Measurements from ENCODE around the gene GNAS-AS1. TPM values are rescaled to one million over a fixed set of nuclear protein-coding genes. Genes with fewer than 3 reads are reported as not detected.
"Not testable (repeated sequence)": the region's sequence is repeated elsewhere in the genome, so short reads cannot be mapped to it uniquely, and the experiment has no call there.

The GNAS-AS1 gene
- total RNA-seq, 1 donor from 2014 or later = 1.5 TPM

DNA sequence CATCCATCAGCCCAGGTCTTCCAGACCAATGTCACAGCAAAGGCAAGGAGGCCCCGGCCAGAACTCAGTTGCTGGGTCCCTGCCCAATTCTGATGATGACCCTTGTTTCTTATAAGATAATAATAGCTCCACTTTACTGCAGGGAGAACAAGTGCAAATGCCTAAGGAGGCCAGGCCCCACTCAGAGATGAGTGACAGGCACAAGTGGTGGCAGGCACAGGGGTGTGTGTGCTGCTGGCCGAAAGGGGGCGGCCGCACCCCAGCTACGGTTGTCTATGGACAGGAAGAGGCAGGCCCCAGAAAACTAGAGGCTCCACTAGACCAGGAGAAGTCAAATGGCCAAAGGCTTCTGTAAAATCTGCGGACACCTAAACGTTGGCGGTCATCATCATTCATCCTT is 28.6 kb downstream of the GNAS-AS1 start:
- intact Hi-C loops (cut with DNase I) = no loop called here
- no peak for DNase-seq (ENCODE audit: low spot score)
- ATAC-seq = no peak

DNA sequence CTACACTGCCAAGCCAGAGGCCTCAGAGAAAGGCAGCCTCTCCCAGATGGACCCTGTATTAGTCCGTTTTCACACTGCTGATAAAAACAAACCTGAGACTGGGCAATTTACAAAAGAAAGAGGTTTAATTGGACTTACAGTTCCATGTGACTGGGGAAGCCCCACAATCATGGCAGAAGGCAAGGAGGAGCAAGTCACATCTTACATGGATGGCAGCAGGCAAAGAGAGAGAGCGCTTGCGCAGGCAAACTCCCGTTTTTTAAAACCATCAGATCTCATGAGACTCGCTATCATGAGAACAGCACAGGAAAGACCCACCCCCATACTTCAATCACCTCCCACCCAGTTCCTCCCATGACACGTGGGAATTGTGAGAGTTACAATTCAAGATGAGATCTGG is 30.2 kb downstream of the GNAS-AS1 start:
- DNase-seq (ENCODE audit: low spot score); intact Hi-C loops (cut with DNase I); ATAC-seq: not testable (repeated sequence)

DNA sequence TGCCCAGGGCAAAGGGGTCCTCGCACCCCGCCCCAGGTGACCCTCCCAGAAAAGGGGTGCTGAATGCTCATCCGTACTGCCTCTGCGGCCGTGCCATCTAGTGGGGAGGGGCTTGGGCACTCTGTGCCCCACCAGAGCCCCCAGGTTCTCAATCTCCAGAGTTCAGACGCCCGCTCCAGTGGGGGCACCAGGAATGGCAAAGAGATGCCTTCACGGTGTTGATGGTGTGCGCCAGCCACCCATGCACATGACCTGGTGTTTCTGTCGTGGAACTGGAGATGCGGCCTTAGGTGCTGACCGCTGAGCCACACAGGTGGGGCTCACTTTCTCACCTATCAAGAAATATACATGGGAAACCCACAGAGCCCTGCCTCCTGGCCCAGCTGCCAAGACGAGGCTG is 30.8 kb downstream of the GNAS-AS1 start:
- ATAC-seq = no peak
- intact Hi-C loops (cut with DNase I) = no loop called here
- DNase-seq (ENCODE audit: low spot score) = no peak

DNA sequence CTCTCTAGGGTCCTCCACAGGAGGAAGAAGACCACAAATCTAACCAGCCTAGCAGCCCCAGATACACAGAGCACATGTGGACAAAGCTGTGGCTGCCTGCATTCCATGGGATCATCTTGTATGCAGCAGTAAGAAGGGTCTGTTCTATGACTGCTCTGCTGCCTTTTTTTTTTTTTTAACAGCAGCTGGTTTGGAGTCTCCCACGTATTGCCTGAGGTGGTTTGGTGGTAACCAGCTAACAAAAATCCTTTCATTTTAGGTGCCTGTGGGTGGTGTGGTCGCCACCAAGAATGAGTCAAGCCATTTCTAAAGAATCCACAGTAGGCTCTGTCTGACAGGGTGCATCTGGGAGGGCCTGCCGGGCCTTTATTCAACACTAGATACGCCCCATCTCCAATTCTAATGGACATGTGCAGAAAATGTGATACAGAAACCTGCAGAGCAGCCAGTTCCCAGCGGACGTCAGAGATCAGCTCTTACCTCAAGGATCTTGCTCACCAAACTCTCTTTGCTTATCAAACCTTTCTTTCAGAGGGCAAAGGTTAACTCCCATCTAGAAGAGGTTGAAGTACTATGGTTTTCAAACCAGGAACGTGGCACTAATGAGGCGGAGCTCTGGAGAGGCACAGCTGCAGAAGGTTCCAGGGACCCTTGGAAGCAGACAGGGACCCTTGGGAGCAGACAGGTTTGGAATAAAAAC is 32.0 kb downstream of the GNAS-AS1 start:
- no peak for ATAC-seq

DNA sequence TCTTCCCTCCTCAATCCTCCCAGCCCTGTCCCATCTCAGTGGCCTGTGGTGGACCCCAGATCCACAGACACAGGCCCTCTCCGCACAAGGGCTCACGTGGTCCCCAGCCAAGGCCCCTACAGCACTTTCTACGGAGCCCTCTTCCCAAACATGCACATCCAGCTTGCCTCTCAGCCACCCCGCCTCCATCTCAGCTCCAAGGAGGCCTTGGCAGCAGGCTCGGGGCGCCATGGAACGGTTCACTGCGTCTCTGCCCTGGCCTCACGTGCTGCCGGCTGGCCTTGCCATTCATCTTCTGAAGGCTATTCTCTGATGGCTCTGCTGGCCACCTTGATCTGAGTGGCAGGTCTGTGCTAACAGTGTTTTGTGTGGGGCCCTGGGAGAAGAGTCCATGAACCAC is 33.0 kb downstream of the GNAS-AS1 start:
- DNase-seq (ENCODE audit: low spot score) (no peak), ATAC-seq (no peak)
- intact Hi-C loops (cut with DNase I) = no loop called here

More for the DNA sequence above, 32.0 kb downstream of the GNAS-AS1 start:
- no peak for DNase-seq (ENCODE audit: low spot score)
- intact Hi-C loops (cut with DNase I) = no loop called here

DNA sequence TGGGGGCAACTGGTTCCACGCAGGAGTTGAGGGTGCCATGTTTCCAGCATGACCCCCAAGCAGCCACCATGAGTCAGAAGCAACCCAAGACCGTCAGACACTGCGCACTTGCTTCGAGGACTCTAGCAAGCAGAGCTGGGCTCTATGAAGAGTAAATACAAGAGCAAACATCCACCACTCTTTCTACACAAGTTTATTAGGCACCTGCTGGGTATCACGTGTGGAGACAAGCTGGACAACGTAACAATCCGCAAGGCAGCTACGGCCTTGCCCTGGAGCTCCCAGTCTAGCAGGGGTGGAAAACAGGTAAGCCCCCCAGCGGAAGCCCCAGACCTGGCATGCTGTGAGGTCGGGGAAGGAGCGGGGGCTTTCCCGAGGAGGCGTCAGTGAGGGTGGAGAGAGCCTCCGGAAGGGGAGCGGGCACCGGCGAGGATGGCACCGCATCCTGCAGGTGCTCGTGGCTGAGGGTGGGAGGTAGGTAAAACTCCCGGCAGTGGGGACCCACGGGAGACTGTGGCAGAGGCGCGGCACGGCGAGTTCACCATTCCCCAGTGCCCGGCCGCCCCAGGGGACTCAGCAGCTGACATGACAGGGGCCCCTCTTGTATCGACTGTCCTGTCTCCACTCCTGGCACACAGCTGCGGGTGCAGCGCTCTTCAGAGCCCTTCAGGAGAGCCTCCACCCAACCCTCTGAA is 33.6 kb downstream of the GNAS-AS1 start:
- ATAC-seq (no peak), DNase-seq (ENCODE audit: low spot score) (no peak)
- intact Hi-C loops (cut with DNase I) = no loop called here

DNA sequence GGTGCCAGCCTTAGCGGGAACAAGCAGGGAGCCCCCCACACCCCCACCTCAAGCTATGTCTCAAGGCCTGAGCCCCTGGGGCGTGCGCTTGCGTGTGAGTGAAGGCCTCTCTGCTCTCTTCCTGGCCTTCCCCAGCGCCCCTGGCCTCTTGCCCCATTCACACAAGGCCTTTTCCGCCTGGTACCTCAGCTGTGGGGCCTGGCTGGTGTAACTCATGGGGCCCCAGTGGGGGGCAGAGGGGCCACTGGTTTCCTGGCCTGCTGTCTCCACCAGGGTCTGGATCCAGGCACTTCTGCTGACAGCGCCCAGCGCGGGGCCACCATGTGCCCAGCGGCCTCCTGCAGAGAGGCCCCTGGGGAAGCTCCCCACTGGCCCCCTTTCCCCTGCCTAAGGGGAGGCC is 34.7 kb downstream of the GNAS-AS1 start:
- intact Hi-C loops (cut with DNase I) = no loop called here

DNA sequence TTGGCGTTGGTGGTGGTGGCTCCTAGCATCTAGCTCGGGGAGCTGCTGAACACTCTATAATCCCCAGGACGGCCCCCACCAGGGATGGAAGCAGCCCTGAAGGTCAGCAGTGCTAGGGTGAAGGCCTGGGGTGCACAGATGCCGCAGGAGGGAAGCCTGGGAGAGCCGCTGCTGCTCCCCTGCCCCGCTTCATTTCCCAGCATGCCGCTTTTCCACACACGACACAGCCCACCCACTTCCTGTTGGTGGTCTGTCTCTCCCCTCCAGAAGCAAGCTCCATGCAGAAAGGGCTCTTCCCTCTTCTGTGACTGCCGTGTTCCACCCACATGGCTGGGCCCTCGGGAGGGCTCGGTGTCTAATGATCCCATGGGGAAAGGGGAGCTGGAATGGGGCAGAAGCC is 35.3 kb downstream of the GNAS-AS1 start:
- intact Hi-C loops (cut with DNase I) = no loop called here
- ATAC-seq (no peak), DNase-seq (ENCODE audit: low spot score) (no peak)

More for the DNA sequence above, 34.7 kb downstream of the GNAS-AS1 start:
- ATAC-seq = no peak
- no peak for DNase-seq (ENCODE audit: low spot score)

DNA sequence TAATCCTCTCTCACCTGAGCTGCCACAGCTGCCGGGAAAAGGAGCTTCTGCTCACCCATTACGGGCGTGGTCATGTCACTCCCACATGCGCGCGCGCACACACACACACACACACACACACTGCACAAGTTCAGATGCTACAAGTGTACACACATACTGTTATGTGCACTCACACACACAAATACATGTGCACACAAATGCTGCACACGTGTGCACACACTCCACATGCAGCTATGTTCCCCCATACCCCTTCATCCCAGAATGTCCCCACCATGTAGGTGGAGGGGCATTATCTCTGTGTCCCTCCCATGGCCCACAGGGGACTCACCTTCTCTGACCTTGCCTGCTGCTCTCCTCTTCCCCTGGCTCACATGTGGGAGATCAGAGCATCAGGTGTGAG is 37.3 kb downstream of the GNAS-AS1 start:
- intact Hi-C loops (cut with DNase I) = no loop called here
- no peak for DNase-seq (ENCODE audit: low spot score)
- no peak for ATAC-seq

DNA sequence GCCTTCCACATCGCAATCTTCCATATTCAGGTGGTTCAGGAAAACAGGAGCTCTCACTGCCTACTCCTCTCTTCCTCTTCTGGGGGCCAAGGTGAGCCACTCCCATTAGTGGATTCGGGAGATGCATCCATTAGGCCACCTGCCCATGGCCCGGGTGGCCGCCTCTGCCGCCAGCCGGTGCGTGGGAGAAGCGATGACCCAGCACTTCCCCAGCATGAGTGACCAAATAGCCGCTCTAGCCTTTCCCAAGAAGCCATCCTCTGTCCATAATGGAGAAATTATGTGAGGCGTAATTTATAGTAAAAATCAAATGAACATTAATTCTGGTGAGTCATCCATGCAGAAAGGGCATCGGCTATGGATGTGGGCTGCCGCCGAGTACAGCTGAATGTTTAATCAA is 39.4 kb downstream of the GNAS-AS1 start:
- DNase-seq (ENCODE audit: low spot score) (no peak), ATAC-seq (no peak)
- intact Hi-C loops (cut with DNase I) = no loop called here

DNA sequence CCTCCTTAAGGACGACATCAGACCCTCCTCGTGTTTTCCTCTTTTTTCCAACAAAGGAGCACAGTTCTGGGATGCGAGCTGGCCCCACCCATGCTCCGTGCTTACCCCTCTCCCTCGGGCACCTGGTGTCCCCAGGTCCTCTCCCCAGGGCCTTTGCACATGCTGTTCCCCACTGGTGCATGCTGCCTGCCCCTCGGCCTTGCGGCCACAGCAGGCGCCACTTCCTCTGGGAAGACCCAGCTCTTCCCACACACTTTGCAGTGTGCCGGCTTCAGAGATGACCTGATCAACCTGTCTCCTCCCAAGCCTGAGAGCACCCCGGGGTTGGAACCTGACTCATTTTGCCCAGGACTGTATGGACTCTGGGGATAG is 39.8 kb downstream of the GNAS-AS1 start:
- intact Hi-C loops (cut with DNase I) = no loop called here
- ATAC-seq (no peak), DNase-seq (ENCODE audit: low spot score) (no peak)

DNA sequence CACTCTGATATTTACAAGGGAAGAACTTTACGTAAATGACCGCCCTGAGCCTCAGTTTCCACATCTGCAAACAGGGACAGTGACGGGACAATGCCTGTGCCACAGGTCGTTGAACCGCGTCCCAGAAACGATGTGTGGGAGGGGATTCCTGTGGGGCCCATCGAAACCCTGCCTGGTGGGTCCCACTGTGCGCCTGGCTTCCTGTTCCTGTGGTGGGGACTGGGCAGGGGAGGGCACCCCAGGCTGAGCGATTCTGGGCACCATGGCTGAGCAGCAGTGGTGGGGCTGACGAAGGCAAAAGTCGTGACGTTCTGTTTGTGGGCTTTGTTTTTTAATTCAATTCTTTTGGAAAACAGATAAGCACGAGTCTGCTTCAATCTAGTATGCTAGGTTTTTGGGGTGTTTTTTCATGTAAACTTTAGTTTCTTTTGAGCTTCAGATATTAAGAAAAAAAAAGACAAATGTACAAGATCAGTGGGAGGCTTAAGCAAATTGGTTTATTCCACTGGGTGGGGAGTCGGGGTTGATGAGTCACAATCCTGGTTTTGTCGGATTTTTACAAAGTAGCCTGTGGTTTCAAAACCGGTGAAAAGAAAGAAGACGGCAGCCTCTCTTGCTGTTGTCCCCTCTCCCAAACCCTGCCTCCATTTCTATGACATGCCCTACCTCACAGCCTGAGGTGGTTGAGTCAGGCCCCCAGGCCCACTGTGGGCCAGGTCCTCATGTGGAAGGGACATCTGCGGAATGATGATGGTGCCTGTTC is 40.4 kb downstream of the GNAS-AS1 start:
- intact Hi-C loops (cut with DNase I) = no loop called here
- DNase-seq (ENCODE audit: low spot score) (no peak), ATAC-seq (no peak)

DNA sequence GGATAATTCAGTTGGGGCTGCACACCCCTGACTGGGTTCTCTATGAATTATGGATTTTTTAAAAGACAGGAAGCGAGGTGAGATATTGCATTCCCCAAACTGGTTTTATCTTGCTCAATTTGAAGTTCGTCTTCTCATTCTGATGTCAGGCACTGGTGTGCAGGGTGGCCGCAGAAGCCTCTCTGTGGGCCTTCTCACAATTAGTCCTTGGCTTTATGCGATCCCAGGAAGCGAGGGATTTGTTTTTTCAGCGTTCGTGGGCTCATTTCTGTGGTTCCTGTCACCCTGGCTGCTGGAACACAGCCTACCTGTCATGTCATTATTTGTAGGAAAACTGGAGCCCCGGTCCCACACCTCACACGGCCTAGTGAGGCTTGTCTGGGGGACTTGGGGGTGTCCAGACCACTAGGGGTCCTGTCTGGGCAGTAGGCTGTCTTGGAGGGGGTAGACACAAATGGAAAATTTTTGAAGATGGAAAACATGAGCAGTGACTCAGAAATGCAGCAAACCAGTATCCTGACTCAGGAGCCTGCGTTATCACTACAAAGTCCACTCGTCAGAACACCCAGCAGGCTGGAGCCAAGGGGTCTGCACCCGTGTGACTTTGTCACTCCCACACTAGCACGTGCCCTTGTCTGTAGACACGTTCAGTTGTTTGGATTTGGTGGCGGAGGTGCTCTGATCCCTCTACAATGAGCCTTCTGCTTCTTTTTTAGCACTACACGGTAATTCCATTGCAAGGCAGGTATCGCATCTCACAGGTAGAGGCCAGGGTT is 42.2 kb downstream of the GNAS-AS1 start:
- no peak for DNase-seq (ENCODE audit: low spot score)

DNA sequence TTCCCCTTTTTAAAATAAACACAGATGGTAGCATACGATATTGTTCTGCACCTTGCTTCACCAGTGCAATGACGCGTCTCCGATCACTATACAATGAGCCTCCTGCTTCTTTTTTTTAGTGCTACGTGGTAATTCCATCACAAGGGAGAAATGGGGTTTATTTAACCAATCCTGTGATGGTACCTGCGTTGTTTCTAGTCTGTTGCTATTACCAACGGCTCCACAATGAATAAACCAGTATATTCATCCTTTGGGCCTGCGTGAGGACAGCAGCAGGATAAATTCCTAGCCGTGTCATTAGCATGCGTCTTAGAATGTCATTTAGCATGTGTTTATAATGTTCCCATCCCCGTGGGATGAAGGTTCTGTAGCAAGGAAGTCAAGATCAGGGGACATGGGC is 42.9 kb downstream of the GNAS-AS1 start:
- DNase-seq (ENCODE audit: low spot score) = no peak
- ATAC-seq = no peak
- intact Hi-C loops (cut with DNase I) = no loop called here

More for the DNA sequence above, 42.2 kb downstream of the GNAS-AS1 start:
- intact Hi-C loops (cut with DNase I) = no loop called here
- no peak for ATAC-seq

DNA sequence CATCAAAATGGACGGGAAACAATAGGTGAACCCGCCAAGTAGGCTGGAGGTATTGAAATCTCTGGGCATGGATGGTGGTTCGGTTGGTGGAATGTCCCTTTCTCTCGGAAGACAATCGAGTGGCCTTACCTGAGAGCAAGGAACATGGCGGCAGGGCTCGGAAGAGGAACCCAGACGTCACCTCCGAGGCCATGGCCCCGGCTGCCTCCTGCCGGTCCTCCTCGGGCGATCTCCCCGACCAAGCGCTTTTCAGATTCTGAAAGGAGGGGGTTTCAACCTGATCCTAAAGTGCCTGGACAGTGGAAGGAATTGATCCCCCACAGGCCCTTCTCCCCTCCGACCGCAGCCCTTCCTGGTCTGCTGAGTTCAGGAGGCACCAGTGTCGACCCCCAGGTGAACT is 47.2 kb downstream of the GNAS-AS1 start:
- intact Hi-C loops (cut with DNase I) = no loop called here
- DNase-seq (ENCODE audit: low spot score) (no peak), ATAC-seq (no peak)

DNA sequence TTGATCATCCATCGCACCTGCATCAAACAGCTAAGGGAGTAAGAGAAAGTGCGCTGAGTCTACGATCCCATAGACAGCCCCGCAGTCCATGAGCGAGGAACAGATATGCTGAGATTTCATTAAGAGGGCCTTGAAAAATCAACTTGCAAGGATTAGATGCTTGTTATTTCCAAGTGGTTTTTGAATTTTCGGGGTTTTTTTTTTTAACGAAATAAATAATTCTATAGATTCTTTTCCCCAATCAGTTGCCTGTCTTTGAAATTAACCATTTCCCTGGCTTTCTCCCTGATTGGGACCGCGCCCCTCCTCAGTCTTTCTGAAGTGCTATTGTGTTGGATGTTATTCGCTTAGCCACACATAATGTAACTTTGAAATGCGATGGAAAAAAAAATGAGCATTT is 48.6 kb downstream of the GNAS-AS1 start:
- intact Hi-C loops (cut with DNase I) = no loop called here
- ATAC-seq (no peak), DNase-seq (ENCODE audit: low spot score) (no peak)

DNA sequence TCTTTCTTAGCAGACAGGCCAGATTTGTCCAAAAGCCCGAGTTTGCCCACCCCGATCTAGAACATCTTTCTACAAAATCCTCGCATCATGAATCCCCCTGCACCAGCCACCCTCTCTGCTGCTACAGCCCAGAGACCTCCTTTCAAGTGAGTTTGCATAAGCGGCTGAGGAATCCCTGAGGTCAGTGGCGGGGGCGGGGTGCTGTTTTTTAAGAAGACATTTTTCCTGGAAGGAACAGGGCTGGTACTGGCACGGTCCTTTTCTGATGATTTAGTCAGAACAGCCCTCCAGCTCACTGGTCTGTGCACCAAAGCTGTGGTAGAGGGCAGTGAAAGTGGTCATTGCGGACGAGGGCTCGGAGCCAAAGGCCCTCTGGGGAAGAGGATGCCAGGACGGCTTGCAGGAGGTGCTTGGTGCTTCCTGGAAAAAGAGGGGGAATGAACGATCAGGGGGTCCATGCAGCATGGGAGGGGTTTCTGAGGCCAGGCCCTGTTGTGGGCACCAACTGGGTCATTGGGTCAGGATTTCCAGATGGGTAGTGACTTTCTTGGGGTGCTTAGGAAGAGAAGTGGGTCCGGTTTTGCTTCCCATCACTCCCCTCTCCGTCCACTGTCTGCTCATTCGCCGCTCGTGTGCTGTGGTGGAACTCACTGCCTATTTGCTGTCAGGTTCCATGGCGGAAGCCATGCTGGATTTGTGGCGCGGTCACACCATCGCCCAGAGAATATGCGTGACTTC is 50.4 kb downstream of the GNAS-AS1 start:
- DNase-seq (ENCODE audit: low spot score) = no peak
- intact Hi-C loops (cut with DNase I) = no loop called here
- ATAC-seq = no peak

DNA sequence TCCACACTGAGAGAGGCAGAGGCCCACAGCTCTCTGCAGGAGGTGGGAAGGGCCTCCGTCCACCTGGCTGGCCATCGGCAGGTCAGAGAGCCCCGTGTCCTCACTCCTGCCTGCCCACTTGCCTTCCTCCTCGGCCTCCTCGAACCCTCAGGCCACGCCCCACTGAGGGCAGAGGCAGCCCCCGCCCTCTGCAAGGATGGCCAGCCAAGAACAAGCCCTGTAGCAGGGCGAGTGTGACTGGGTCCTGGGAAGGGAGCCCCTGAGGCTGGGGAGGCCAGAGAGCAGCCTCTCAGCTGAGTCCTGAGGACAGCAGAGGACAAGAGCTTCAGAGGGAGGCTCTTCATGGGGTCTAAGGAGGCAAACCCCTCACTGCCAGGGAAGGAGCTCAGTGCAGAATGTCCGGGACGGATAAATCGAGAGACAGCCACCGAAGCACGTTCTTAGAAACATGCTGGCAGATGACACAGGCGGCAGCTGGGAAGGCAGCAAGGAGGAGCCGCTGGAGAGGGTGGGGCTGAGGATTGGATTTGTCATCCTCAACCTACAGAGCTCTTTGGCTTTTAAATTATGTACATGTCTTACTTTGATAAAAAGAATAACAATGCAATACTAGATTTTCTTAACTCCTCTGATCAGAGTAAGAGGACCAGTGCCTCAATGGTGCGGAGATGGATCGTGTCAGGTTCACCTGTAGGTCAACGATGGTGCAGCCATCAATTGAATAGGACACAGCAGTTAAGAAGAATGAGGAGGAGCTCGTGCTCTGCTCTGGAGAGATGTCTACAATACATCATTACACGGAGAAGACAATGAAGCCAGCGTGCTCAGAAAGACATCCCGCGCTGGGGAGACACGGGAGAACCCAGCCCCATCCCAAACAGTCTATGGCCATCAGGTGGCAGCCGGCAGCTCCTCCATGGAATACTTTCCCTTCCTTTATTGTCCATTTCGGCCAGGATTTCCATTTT is 53.0 kb downstream of the GNAS-AS1 start:
- intact Hi-C loops (cut with DNase I) = no loop called here
- DNase-seq (ENCODE audit: low spot score) = no peak
- no peak for ATAC-seq

Data from sciatic nerve (tissue), 2 donors.